Fibroblast of the aortic adventitia (primary cell): ENCODE measurements around the gene WIPF2. TPM values are rescaled to one million over a fixed set of nuclear protein-coding genes. Genes with fewer than 3 reads are reported as not detected.
A peak's percentile ranks its signal among the peaks of the same experiment; 100 is the strongest.

Source experiments
- DNase-seq: peaks from one replicate; pipeline ENCODE4 v3.0.0-alpha.2; 2010; ENCODE audit warnings: low read depth
- H3K4me3 ChIP-seq: 2 replicates; pipeline ENCODE4 v1.5.1; 2011; ENCODE audit warnings: low read depth, mild to moderate bottlenecking, control low read depth, low read length, moderate library complexity
- total RNA-seq: library from RNA; depleted of rRNA; stranded (reverse); fragments of >200 nt; gene quantifications from 2 replicates; pipeline ENCODE4 v1.2.3, GENCODE V29; 2012; ENCODE audit warnings: low replicate concordance
- TF ChIP-seq, protein P1 (sequence below): IDR thresholded peaks from 2 replicates; pipeline ENCODE4 v1.5.1; 2011; ENCODE audit warnings: mild to moderate bottlenecking, low read length, control low read depth, inconsistent platforms; ENCODE audit not compliant: insufficient read depth

The WIPF2 gene
- total RNA-seq, 1 donor: 9.6 TPM

DNA sequence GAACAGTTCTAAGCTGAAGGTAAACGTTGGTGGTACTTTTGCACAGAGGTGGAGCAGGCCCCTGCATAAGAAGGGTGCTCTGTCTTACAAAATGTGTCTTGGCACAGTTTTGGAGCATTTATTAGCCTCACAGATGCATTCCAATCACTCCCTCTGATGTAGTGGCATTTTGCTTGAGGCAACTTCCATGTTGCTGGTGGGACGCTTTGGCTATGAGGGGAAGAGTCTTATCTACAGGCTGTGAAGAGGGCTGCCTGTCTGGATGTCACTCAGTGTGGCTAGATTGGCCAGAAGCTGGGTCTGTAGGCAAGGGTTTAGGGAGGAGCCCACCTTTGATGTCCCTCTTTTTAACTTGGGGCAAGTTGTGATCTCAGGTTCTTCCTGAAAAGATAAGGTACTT, 87.3 kb downstream of the WIPF2 start:
- TF ChIP-seq, protein P1, sequence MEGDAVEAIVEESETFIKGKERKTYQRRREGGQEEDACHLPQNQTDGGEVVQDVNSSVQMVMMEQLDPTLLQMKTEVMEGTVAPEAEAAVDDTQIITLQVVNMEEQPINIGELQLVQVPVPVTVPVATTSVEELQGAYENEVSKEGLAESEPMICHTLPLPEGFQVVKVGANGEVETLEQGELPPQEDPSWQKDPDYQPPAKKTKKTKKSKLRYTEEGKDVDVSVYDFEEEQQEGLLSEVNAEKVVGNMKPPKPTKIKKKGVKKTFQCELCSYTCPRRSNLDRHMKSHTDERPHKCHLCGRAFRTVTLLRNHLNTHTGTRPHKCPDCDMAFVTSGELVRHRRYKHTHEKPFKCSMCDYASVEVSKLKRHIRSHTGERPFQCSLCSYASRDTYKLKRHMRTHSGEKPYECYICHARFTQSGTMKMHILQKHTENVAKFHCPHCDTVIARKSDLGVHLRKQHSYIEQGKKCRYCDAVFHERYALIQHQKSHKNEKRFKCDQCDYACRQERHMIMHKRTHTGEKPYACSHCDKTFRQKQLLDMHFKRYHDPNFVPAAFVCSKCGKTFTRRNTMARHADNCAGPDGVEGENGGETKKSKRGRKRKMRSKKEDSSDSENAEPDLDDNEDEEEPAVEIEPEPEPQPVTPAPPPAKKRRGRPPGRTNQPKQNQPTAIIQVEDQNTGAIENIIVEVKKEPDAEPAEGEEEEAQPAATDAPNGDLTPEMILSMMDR: no peak

DNA sequence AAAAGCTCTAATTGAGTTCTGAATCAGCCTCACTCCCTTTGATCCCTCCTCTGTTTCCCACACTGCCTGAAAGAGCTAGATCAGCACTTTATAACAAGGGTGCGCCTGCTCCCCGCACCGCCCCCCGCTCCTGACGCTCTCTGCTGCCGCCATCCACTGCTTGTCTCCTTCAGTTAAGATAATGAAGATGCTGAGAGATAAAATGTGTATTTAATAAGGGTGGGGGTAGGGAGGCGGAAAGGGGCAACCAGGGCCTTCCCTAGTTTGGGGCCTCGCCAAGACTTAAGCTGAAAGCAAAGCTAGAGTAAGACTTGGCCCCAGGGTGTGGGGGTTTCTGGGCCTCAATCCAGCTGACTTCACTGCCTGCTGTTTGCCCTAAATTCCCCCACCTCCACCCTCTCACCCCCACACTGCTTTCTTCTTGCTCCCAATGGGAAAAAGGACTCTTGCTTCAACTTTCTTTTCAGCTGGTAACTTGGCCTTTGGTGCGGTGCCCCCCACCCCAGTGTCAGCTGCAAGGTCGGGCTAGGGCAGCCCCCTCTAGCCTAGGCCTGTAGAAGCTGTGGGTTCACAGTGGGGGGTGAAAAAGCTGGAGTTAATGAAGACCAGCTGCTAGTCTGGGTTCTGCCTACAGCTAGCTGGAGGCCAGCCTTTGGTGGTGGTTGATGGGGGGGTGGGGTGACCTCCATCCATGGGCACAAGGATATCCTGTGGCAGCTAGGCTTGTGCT, 88.1 kb downstream of the WIPF2 start:
- peak; percentile 67 for DNase-seq
- no peak overlapping the region for H3K4me3 ChIP-seq
- TF ChIP-seq, protein P1: no peak

More for the DNA sequence above, 87.3 kb downstream of the WIPF2 start:
- DNase-seq: no peak
- no peak overlapping the region for H3K4me3 ChIP-seq

DNA sequence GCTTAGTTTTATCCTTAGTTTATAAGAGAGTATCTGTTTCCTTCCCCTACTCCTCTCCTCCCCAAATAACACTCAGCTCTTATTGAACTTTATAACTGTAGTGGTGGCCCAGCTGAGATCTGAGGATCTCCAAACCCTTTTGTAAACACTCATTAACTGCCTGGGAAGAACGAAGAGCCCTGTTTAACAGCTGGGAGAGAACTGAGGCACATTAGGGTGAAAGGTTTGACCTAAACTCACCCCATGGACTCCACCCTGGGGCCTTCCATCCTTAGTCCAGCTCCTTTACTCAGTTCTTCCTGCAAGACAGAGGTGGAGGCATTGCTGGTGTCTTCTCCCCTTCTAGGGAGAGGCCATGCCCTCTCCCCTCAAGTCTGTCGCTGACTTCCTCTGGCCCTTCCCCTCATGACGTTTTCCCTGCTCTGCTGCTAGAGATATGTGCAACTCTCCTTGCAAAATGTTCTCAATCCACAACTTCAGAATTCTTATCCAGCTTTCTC, 88.7 kb downstream of the WIPF2 start:
- H3K4me3 ChIP-seq: no peak overlapping the region
- TF ChIP-seq, protein P1: no peak
- DNase-seq: no peak

DNA sequence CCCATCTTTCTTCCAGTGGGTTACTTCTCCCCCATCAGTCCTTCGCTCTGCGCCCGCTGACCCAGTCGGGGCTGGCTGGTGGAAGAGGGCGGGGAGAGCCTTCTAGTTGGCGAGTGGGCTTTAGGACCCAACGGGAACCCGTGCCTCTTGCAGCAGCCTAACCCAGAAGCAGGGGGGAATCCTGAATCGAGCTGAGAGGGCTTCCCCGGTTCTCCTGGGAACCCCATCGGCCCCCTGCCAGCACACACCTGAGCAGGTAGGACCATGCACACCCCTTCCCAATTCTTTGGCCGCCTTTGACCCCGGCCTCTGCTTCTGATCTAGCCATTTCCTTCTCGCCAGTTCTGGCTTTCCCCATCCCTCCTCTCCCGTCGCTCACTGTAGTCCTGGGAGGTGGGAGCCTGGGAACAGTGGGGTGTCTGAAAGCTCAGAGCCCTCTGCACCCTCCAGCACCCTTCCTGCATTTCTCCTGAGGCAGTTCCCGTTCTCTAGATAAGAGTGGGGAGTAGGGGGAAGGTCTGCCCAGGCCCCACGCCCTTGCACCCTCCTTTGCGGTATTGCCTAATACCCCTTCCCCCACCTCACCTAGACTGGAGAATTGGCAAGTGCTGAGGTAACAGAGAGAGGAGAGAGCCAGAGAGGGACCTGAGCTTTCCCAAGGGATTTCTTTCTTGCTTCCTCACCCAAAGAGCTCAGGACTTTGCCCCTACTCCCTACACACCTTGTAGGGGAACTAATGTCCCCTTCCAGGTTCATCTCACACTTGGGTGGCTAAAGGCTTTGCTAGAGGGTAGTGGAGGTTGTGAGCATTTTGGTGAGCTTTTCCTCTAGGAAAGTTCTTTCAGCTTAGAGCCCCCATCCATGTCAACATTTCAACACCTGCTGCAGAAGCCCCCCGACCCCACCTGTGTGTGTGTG, 90.2 kb downstream of the WIPF2 start, which contains the start of gene RARA:
Gene RARA (plus strand): TSS at position 150 of the 918 bp plus-strand sequence. CDS start 22,039 bp downstream, outside the sequence.
- peak within 1 kb of the TSS; percentile 52 for H3K4me3 ChIP-seq
- DNase-seq: peak; percentile 38
- TF ChIP-seq, protein P1: no peak

DNA sequence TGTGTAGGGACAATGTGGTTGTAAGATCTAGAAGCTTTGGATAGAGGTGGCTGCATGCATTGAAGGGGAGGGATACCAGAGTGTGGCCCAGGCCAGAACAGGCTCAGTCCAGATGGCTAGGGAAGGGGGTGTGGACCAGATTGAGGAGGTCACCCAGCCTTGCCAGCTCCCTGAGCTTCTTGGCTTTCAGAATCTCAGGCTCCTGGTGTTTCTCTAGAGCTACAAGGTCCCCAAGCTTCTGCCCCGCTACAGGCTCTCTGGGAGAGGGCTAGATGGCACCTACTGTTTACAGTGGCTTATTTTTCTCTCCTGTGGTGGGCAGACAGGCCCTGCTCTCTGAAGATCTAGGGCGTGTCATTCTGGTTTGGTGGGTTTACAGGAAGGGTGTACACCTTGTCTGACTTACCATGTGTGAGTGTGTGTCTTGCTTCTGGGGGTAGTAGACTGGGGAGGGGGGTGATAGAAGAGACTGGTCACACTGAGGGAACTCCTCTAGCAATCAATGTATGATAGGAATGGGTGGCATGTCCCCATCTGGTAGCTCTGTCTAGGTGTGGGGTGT, 90.9 kb downstream of the WIPF2 start:
- H3K4me3 ChIP-seq: no peak overlapping the region
- TF ChIP-seq, protein P1: no peak
- no peak for DNase-seq

DNA sequence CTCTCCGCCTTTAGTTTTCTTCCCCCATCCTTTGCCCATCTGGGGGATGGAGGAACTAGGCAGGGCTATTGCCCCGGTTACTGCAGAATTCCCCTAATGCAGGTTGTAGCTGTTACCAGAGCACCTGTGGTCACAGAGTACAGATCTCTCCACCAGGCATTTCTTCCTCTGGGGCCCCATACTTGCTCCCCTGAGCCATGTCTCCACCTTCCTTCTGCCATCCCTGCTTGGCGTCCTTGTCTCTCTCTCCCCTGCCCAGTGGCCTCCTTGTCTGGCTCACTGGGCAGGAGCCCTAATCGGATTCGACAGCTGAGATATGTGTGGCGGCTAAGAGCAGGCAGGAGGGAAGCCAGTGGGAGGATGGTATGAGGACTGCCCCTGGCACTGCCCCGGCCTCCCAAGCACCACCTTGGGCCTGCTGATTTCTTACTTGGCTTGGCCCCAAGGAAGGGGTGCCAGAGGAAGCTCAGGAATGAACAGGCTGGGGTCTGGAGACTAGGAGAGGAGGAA, 91.8 kb downstream of the WIPF2 start:
- no peak overlapping the region for H3K4me3 ChIP-seq
- DNase-seq: no peak
- TF ChIP-seq, protein P1: no peak
